B cell (primary cell): Measurements from ENCODE around the gene ATF3. TPM values are rescaled to one million over a fixed set of nuclear protein-coding genes. Genes with fewer than 3 reads are reported as not detected.

Experiments used
- ATAC-seq: fragments of 200-7000 bp; cut with Tn5 transposase; one replicate; pipeline ENCODE4 v1.10.0; 2021; ENCODE audit warnings: low read depth, mild to moderate bottlenecking, moderate number of reproducible peaks, moderate library complexity
- CTCF ChIA-PET: fragments of 350-600 bp; sonication (Branson Sonifier 250); formaldehyde crosslinking; loops from one replicate; lab custom pipeline; 2021; ENCODE audit warnings: antibody characterized with exemption, inconsistent platforms; lab: Charles Lee
- POLR2A ChIA-PET: fragments of 350-600 bp; sonication (Branson Sonifier 250); formaldehyde crosslinking; loops from one replicate; lab custom pipeline; 2021; ENCODE audit warnings: antibody characterized with exemption; lab: Charles Lee
- DNase-seq: peaks from one replicate; pipeline ENCODE4 v3.0.0; 2013
- H2AFZ ChIP-seq: 2 replicates; pipeline ENCODE4 v1.6.1; 2012; ENCODE audit warnings: mild to moderate bottlenecking, low read depth, low read length; ENCODE audit not compliant: insufficient read depth, poor library complexity, severe bottlenecking
- H3K27ac ChIP-seq, 2 donors: 1 replicate in 1 of 2; 2 replicates in 1 of 2; pipeline ENCODE4 v1.5.1; 2012 to 2013; ENCODE audit warnings: low read length in 2 of 2, mild to moderate bottlenecking in 2 of 2, moderate library complexity in 1 of 2
- H3K27me3 ChIP-seq, 4 experiments: fragments of 200-600 bp in 1 of 4; sonication (generic) in 1 of 4; replicated peaks in 1 of 4; 1 replicate in 2 of 4; 2 replicates in 2 of 4; pipeline versions ENCODE4 v1.6.1 to v1.7.0; 2013 to 2016; ENCODE audit warnings: low read length in 3 of 4, mild to moderate bottlenecking in 2 of 4, mixed read lengths in 1 of 4, moderate library complexity in 1 of 4; ENCODE audit not compliant: insufficient read depth in 4 of 4, control insufficient read depth in 3 of 4; ENCODE audit errors: control extremely low read depth in 1 of 4
- H3K36me3 ChIP-seq, 2 experiments: replicated peaks in 1 of 2; 1 replicate in 1 of 2; 2 replicates in 1 of 2; pipeline versions ENCODE4 v1.6.1 to v1.7.1; 2013; ENCODE audit warnings: low read length in 1 of 2; ENCODE audit not compliant: insufficient read depth in 2 of 2, control insufficient read depth in 1 of 2; ENCODE audit errors: control extremely low read depth in 1 of 2, extremely low read depth in 1 of 2
- H3K4me1 ChIP-seq, 2 donors: fragments of 200-600 bp in 1 of 2; sonication (generic) in 1 of 2; 1 replicate in 1 of 2; 2 replicates in 1 of 2; pipeline versions ENCODE4 v1.5.1 to v1.6.1; 2013 to 2017; ENCODE audit warnings: low read length in 2 of 2; ENCODE audit not compliant: control insufficient read depth in 2 of 2, insufficient read depth in 2 of 2
- H3K4me2 ChIP-seq: replicated peaks from 2 replicates; pipeline ENCODE3; 2012; ENCODE audit warnings: mild to moderate bottlenecking, low read depth, low read length; ENCODE audit not compliant: poor library complexity, severe bottlenecking
- H3K4me3 ChIP-seq, 5 experiments: fragments of 200-600 bp in 1 of 5; sonication (generic) in 1 of 5; 1 replicate in 3 of 5; 2 replicates in 2 of 5; pipeline versions ENCODE4 v1.5.1 to v1.7.0; 2011 to 2016; ENCODE audit warnings: low read length in 4 of 5, mild to moderate bottlenecking in 4 of 5, low read depth in 2 of 5, control low read depth in 1 of 5, moderate library complexity in 1 of 5; ENCODE audit not compliant: insufficient read depth in 1 of 5; ENCODE audit errors: control extremely low read depth in 1 of 5, extremely low read depth in 1 of 5
- H3K79me2 ChIP-seq: fragments of 200-600 bp; sonication (generic); one replicate; pipeline ENCODE4 v1.6.0; 2016; ENCODE audit warnings: low read length; ENCODE audit not compliant: control insufficient read depth, insufficient read depth
- H3K9ac ChIP-seq: fragments of 200-600 bp; sonication (generic); 2 replicates; pipeline ENCODE4 v1.6.1; 2017; ENCODE audit warnings: mild to moderate bottlenecking, low read length, moderate library complexity
- H3K9me3 ChIP-seq, 3 donors: one replicate each; pipeline versions ENCODE4 v1.6.1 to v1.7.1; 2013; ENCODE audit warnings: low read length in 2 of 3; ENCODE audit not compliant: control insufficient read depth in 2 of 3, insufficient read depth in 1 of 3; ENCODE audit errors: control extremely low read depth in 1 of 3
- H4K20me1 ChIP-seq: 2 replicates; pipeline ENCODE4 v1.6.0; 2012; ENCODE audit warnings: mild to moderate bottlenecking, low read length; ENCODE audit not compliant: insufficient read depth, control insufficient read depth, poor library complexity, severe bottlenecking
- H3K27ac Mint-ChIP-seq: one replicate; pipeline ENCODE4 v1.8.0; 2021; ENCODE audit warnings: mixed read lengths
- H3K27me3 Mint-ChIP-seq: one replicate; pipeline ENCODE4 v1.8.0; 2021; ENCODE audit warnings: mixed read lengths
- H3K4me1 Mint-ChIP-seq: one replicate; pipeline ENCODE4 v1.8.0; 2021; ENCODE audit warnings: mixed read lengths
- H3K4me3 Mint-ChIP-seq: one replicate; pipeline ENCODE4 v1.8.0; 2021; ENCODE audit warnings: mixed read lengths
- H3K9me3 Mint-ChIP-seq: one replicate; pipeline ENCODE4 v1.8.0; 2022; ENCODE audit warnings: mixed read lengths; ENCODE audit not compliant: insufficient read depth
- CTCF ChIP-seq: fragments of 200-600 bp; IDR thresholded peaks from one replicate; pipeline ENCODE4 v1.8.0; 2022; ENCODE audit warnings: antibody characterized with exemption, mild to moderate bottlenecking
- EZH2 ChIP-seq: IDR thresholded peaks from 2 replicates; pipeline ENCODE4 v1.6.1; 2012; ENCODE audit warnings: borderline replicate concordance, low read depth, mild to moderate bottlenecking, moderate library complexity, low read length; ENCODE audit not compliant: insufficient read depth, poor library complexity, severe bottlenecking
- WGBS: methylation state at CpG from one replicate; pipeline ENCODE4 v1.1.5; 2013; ENCODE audit warnings: missing lambda C conversion rate; ENCODE audit not compliant: insufficient coverage; 5-methylcytosine and 5-hydroxymethylcytosine counted together
- intact Hi-C: fragments of 100-400 bp; cut with micrococcal nuclease; formaldehyde crosslinking; loops from one replicate; pipeline ENCODE4 v1.10.0; 2022
- polyA plus RNA-seq: library from polyadenylated mRNA; depleted of rRNA; stranded (reverse); fragments of >200 nt; gene quantifications from 2 replicates; pipeline ENCODE4 v1.2.3, GENCODE V29; 2012
- total RNA-seq, 2 donors: library from RNA; stranded (reverse); fragments of 120-200 nt in 1 of 2; gene quantifications; 1 replicate in 1 of 2; 2 replicates in 1 of 2; pipeline versions ENCODE4 v1.2.3 to v1.2.4, GENCODE V29; 2013 to 2022

The ATF3 gene
- total and polyA plus RNA-seq, 2 donors (not counting 1 experiment from before 2014, with no cell fraction given), result 4.5 to 42.3 TPM

DNA sequence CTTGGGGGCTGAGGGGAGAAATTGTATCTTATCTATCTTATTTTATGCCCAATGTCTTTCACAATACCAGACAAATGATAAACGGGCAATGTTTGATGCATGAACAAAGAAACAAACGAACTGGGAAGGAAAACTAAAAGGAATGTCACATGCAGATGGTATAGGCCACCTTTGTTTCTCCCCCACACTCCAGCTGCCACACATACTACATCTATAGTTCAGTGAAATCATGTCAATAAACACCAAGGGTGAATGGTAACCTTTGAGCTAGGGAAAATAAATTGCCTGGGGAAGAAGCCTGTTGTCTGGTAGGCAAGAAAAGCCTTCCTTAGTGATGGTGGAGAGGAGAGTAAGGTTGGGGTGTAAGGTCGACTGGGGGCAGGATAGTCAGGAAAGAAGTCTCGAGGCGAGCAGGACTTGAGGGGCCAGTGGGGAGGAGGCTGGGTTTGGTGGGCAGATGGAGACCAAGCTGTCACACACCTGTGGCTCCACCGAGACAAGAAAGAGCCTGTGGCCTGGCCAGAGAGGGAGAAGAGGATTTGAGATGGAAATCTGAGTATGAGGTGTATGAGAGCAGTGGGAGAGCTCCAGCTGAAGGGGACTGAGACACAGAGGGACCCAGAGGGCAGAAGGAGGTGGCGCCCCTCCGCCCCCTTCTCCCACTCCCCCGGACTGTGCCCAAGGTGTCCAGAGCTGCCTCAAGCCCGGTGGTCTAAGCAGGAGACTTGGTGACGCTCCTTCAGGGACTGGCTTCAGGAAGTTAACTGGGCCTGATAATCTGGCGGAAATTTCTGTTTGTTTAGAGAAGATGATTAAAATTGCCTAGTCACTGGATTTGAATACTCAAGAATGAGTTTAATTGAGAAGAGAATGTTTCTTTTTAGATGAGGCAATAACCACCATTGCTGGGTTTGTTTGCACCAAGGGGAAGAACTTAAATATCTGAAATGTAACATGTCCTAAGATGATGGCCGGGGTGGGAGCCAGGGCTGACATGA lies 37.3 kb downstream of the ATF3 start:
- Histone ChIP-seq H3K36me3 (no peaks in the 10 kb centered on the region), H3K9ac (no peak overlapping the region), H3K9me3 (peaks cover 0 to 1% (median 0%) of the 10 kb centered on the region in 3 donors), H3K4me3 (no peak overlapping the region), H3K27me3 (no peaks in the 10 kb centered on the region), H2AFZ (no peak overlapping the region), H3K27ac (no peak overlapping the region), H4K20me1 (no peaks in the 10 kb centered on the region), H3K4me1 (no peaks in the 10 kb centered on the region), H3K4me2 (no peak overlapping the region), H3K79me2 (no peaks in the 10 kb centered on the region)
- Mint-ChIP-seq H3K27ac (no peak overlapping the region), H3K4me1 (no peaks in the 10 kb centered on the region), H3K4me3 (no peak overlapping the region), H3K9me3 (no peaks in the 10 kb centered on the region), H3K27me3 (peaks cover 6% of the 10 kb centered on the region)
- CTCF ChIA-PET, result interaction anchor here (0.8 kb wide), 1 partner anchor 169 kb away, joined by 3 read pairs; no protein-coding TSS in a partner anchor
- intact Hi-C loops, result no loop called here
- TF ChIP-seq CTCF (no peak), EZH2 (no peak)
- POLR2A ChIA-PET, result no interaction called here
- no peak for DNase-seq
- WGBS, result 87% methylated on average over 10 of the region's 13 CpGs
- ATAC-seq, result no peak

- H3K4me3 Mint-ChIP-seq, result no peak overlapping the region
- no peaks in the 10 kb centered on the region for H3K79me2 ChIP-seq
- no peaks in the 10 kb centered on the region for H3K9me3 Mint-ChIP-seq
- no peak for TF ChIP-seq CTCF
- TF ChIP-seq EZH2, result no peak
- no peak overlapping the region for H2AFZ ChIP-seq
- no peaks in the 10 kb centered on the region for H3K4me1 ChIP-seq
- H3K9ac ChIP-seq, result no peak overlapping the region
- no peaks in the 10 kb centered on the region for H3K36me3 ChIP-seq
- DNase-seq (no peak), ATAC-seq (no peak)
- H3K4me1 Mint-ChIP-seq, result no peaks in the 10 kb centered on the region
- no peak overlapping the region for H3K4me3 ChIP-seq
- no peaks in the 10 kb centered on the region for H3K9me3 ChIP-seq
- H3K27me3 Mint-ChIP-seq, result peaks cover 6% of the 10 kb centered on the region
- intact Hi-C loops, result no loop called here
- H3K4me2 ChIP-seq, result no peak overlapping the region
- 97% methylated on average over 19 of the region's 19 CpGs for WGBS
- no peak overlapping the region for H3K27ac ChIP-seq
- H3K27ac Mint-ChIP-seq, result no peak overlapping the region
- ChIA-PET POLR2A (no interaction called here), CTCF (no interaction called here)
- no peaks in the 10 kb centered on the region for H4K20me1 ChIP-seq
- H3K27me3 ChIP-seq, result no peaks in the 10 kb centered on the region
Measured at GRCh38 chr1:212646588-212646987, 38.0 kb downstream of the ATF3 start.
